Mammary epithelial cell (primary cell): Measurements from ENCODE around the gene GRAP2.

Source experiments
- EZH2 ChIP-seq: IDR thresholded peaks from 2 replicates; pipeline ENCODE4 v1.6.1; 2012; ENCODE audit warnings: low read length, inconsistent platforms, borderline replicate concordance
- TF ChIP-seq, protein P1 (sequence below), 2 donors: IDR thresholded peaks in 1 of 2; conservative IDR thresholded peaks in 1 of 2; 2 replicates each; pipeline ENCODE4 v1.5.1; 2011 to 2012; ENCODE audit warnings: inconsistent platforms in 2 of 2, low read length in 2 of 2, mild to moderate bottlenecking in 2 of 2, control low read depth in 1 of 2, low read depth in 1 of 2; ENCODE audit not compliant: insufficient read depth in 1 of 2; ENCODE audit errors: extremely low read depth in 1 of 2

DNA sequence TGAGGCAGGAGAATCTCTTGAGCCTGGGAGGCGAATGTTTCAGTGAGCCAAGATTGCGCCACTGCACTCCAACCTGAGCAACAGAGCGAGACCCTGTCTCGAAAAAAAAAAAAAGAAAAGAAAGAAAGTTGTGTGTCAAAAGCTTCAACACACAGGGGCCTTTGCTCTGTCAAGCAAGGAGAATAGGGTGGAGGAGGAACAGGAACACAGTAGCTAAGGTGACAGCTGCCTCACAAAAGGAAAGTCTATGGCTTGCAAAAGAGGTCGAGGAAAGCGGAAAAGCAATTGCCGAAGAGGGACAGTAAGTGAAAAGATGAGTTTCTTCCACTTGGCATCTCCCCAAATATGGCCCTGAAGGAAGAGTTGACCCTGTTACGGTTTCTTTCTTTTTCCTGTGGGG, 32.9 kb downstream of the GRAP2 start:
- TF ChIP-seq, protein P1, sequence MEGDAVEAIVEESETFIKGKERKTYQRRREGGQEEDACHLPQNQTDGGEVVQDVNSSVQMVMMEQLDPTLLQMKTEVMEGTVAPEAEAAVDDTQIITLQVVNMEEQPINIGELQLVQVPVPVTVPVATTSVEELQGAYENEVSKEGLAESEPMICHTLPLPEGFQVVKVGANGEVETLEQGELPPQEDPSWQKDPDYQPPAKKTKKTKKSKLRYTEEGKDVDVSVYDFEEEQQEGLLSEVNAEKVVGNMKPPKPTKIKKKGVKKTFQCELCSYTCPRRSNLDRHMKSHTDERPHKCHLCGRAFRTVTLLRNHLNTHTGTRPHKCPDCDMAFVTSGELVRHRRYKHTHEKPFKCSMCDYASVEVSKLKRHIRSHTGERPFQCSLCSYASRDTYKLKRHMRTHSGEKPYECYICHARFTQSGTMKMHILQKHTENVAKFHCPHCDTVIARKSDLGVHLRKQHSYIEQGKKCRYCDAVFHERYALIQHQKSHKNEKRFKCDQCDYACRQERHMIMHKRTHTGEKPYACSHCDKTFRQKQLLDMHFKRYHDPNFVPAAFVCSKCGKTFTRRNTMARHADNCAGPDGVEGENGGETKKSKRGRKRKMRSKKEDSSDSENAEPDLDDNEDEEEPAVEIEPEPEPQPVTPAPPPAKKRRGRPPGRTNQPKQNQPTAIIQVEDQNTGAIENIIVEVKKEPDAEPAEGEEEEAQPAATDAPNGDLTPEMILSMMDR (conservative IDR thresholded peaks at IDR 0.05 in 1 of 2, IDR thresholded peaks at IDR 0.05 in 1 of 2; ENCODE audit: extremely low read depth in 1 of 2, insufficient read depth in 1 of 2, low read depth in 1 of 2, low read length in 2 of 2), result no peak
- no peak for TF ChIP-seq EZH2
